Stimulated activated CD4-positive, alpha-beta T cell treated with anti-CD3 and anti-CD28 coated beads, Interleukin-1b, Interleukin-23, amount 100 ng/mL, for 1 hour (primary cell): ENCODE results near the gene GSG1L.
"Not testable (repeated sequence)": the region's sequence is repeated elsewhere in the genome, so short reads cannot be mapped to it uniquely, and the experiment has no call there.

Source experiments
- DNase-seq, 2 donors: peaks; one replicate each; pipeline ENCODE4 v3.0.0-alpha.2; 2020; ENCODE audit warnings: low read depth in 2 of 2

Gene GSG1L

DNA sequence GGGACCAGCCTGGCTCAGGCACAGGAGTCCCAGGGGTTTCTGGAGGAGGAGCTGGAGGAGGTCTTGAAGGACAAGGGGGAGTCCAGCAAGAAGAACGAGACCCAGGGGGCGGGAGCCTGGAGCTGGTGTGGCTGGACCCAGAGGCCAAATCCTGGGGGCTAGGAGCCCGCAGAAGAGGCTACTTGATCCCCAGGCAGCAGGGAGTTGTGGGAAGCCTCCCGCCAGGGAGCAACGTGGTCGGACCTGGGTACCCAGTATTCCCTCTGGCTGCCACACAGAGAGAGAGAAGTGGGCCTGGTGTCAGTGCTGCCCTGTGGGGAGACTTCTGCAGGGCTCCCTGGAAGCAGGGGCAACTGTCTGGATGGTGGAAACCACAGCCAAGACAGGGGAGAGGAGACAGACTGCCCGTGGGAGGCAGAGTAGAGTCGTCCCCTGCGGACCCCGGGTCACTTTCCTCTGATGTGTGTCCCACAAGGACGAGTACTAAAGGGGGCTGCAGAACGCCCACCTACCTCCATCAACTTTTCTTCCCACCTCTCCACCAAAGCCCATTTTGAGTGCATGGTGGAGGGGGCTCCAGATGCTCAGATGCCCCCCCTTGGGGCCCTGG, 160.4 kb downstream of the GSG1L start:
- DNase-seq = no peak

- no peak for DNase-seq
These were observed 161.0 kb downstream of the GSG1L start for GRCh38 chr16:27902551-27902950.

DNA sequence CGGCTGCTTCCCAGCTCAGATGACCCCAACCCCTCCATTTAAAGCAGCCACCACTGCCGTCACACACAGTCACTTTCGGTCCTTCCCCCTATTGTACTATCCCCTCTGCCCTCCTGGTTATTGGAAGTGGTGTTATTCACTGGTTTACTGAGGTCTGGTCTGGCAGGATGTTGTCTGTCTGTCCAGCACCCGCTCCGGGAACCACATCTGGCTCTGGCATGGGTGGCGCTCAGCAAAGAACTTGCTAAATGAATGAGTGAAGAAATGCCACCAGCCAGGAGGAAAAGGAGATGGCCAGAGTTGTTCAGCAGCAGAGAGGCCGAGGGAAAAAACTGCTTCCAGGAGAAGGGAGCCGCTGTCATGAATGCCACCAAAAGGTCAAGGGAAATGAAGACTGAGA, 161.6 kb downstream of the GSG1L start:
- DNase-seq = no peak

DNA sequence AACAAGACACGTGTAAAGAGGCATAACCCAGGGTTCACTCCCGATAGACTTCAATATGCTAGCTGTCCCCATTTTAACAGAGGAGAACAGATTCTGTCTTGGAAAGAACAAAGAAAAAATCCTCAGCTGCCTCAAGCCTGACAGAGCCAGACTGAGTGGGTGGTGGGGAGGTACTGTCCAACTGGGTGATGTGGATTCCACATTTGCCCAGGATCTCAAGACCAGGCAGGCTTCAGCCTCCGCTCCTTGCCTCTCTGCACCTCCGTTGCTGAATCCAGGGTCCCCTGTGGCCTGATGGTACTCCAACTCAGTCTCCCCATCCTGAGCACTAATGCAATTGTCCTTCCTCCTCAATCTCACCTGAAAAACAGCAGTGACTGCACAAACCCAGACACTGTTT, 163.8 kb downstream of the GSG1L start:
- DNase-seq = no peak

DNA sequence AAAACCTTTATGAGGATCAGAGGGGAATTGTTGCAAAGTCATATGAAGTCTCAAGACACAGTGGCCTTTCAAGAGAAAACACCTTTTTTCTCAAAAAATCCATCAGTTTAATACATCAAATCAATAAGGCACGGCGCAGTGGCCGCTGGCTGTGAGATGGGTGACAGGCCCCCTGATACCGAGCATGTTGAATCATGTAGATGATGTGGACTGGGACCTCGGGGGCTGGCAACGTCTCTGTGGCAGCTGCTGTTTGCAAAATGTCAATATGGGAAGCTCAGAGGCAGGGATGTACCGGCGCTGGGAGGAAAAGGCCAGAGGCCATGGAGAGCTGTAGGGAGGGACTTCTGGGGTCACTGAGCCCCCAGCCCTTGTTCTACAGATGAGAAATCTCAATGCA, 169.1 kb downstream of the GSG1L start:
- no peak for DNase-seq

DNA sequence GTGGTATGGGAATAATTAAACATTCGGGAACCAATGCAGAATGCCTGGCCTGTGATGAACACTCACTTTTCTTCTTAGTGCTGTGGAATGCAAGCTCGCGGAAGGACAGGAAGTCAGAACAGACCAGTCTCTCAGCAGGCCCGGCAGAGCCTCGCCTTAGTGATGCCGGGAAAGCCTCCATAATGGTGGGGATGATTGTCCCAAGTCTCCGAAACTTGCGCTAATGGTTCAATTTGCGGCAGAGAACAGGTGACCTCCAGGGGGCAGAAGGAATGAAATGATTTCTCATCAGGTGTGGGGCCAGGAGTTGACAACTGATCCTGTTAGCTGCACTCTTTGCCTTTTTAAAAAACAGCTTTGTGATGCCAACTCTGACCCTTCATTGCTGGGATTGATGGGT, 170.6 kb downstream of the GSG1L start:
- DNase-seq = no peak

GRCh38 chr16:27890866-27891265, 172.6 kb downstream of the GSG1L start:
- DNase-seq = no peak

DNA sequence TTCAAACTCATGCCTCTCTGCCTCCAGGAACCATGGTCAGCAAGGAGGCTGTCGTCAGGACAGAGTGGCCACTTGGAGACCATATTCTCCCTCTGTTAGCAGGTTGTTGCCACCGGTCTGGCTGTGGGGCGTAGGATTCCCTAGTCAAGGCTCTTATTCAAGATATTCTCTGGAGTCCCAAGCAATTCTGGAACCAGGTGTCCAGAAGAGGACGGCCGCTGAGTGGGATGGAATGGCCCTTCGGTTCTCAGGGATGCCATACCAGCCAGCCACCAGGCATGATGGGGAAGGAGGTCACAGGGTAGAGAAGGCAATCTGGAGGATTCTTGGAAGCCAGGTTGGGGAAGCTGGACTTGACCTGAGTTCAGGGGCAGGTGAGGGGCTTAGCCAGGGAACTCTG, 173.5 kb downstream of the GSG1L start:
- DNase-seq = no peak

GRCh38 chr16:27883576-27883975, 179.9 kb downstream of the GSG1L start:
- DNase-seq = no peak

DNA sequence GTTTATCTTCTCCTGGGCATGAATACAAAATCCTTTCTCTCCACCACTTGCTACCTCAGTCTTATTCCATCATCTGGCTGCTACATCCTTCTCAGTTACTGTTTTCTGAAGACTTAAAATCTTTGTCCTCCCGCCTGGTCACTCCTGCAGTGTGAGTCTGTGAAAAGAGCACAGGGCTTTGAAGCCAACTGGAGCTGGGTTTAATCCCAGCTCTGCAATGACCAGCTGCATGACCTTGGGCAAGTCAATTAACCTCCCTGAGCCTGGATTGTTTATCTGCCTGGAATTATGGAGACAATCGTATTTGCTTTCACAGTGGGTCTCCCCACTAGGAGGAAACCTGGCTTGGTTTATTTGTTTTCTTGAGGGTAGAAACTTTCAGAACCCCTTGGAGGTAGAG, 183.2 kb downstream of the GSG1L start:
- no peak for DNase-seq

- DNase-seq = no peak
These were observed 183.8 kb downstream of the GSG1L start for GRCh38 chr16:27879601-27880247.

DNA sequence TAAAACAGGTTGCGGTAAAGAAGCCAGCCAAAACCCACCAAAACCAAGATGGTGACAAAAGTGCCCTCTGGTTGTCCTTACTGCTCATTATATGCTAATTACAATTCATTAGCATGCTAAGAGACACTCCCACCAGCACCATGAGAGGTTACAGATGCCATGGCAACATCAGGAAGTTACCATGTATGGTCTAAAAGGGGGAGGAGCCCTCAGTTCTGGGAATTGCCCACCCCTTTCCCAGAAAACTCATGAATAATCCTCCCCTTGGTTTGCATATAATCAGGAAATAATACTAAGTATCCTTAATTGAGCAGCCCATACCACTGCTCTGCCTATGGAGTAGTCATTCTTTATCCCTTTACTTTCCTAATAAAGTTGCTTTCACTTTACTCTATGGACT, 190.9 kb downstream of the GSG1L start:
- not testable (repeated sequence) for DNase-seq

DNA sequence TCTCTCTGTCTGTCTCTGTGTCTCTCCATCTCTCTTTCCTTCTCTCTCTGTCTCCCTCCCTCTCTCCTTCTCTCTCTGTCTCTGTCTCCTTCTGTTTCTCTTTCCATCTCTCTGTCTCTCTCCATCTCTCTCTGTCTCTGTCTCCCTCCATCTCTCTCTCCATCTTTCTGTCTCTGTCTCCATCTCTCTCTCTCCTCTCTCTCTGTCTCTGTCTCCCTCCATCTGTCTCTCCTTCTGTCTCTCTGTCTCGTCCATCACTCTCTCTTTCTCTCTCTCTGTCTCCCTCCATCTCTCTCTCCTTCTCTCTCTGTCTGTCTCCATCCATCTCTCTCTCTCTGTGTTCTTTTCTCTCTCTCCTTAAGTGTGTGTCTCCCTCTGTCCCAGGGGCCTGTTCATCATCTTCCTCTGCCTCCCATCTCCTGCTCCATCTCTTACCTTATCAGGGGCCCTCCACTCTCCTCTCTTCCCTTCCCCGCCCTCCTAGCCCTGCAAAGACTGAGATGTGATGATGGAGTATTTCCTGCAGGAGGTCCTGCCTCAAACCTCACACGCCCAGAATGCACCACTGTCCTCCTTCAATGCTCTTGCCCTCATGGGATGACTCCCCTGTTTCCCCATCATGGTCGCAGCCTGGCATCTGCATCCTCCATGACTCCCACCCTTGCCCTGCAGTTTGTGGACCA, 193.3 kb downstream of the GSG1L start:
- no peak for DNase-seq

DNA sequence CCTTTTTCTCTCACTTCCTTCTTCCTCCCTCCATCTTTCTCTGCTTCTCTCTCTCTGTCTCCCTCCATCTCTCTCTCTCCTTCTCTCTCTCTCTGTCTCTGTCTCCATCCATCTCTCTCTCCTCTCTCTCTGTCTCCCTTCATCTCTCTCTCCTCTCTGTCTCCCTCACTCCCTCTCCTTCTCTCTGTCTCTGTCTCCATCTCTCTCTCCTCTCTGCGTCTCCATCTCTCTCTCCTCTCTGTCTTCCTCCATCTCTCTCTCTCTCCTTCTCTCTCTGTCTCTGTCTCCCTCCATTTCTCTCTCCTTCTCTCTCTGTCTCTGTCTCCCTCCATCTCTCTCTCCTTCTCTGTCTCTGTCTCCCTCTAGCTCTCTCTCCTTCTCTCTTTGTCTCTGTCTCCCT, 194.1 kb downstream of the GSG1L start:
- DNase-seq = no peak

DNA sequence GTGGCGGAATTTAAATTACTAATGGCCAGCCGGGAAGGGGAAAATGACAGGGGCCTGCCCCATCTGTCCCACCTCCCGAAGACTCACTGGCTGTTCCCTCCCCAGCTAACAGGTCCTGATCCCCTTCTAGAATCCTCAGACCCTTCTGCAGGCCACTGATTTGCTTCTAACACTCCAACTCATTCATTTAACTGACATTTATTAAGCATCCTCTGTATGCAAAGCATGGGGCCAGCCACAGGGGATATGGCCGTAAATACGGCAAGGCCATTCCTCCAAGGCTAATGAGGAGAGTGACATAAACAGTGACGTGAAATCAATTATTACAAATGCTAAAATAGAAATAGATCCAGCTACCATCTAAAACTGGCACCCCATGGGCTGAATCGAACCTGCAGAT, 195.3 kb downstream of the GSG1L start:
- DNase-seq = no peak

- DNase-seq = peak in 1 of 2 donors; percentile 3
These were observed 196.1 kb downstream of the GSG1L start for GRCh38 chr16:27867122-27868110.

- no peak for DNase-seq
These were observed 200.1 kb downstream of the GSG1L start for GRCh38 chr16:27863377-27863776.

- no peak for DNase-seq
These were observed 200.6 kb downstream of the GSG1L start for GRCh38 chr16:27862953-27863352.

GRCh38 chr16:27860091-27860490, 203.4 kb downstream of the GSG1L start:
- no peak for DNase-seq

- no peak for DNase-seq
These were observed 204.5 kb downstream of the GSG1L start for GRCh38 chr16:27859020-27859419.

DNA sequence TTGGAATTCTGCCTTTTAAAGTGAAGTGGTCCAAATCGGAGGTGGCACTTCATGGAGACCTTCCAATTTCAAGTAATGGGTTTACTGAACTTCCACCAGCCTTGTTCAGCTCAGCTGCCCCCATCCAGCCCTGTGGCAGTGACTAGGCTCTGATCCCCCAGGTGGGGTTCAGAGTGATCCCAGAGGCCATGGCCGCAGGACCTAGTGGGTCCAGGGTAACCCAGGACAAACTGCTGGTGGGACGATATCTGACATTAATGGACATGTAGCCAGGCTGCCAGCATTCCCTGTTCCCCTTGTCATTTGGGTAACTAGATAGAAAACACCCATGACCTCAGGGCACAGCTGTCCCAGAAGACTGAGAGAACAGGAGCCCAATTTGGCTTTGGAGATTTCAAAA, 209.9 kb downstream of the GSG1L start:
- no peak for DNase-seq

GRCh38 chr16:27853101-27853500, 210.4 kb downstream of the GSG1L start:
- no peak for DNase-seq
